ENCODE measurements around the gene SLC24A4.

SLC24A4 gene

GRCh38 chr14:92460916-92461579 is 138.1 kb downstream of the SLC24A4 start:
- no peak for DNase-seq

GRCh38 chr14:92461891-92462290 is 138.9 kb downstream of the SLC24A4 start:
- no peak for DNase-seq

GRCh38 chr14:92462568-92462967 is 139.6 kb downstream of the SLC24A4 start:
- DNase-seq: no peak

- DNase-seq: no peak
Observed at GRCh38 chr14:92463141-92463540, 140.2 kb downstream of the SLC24A4 start.

DNA sequence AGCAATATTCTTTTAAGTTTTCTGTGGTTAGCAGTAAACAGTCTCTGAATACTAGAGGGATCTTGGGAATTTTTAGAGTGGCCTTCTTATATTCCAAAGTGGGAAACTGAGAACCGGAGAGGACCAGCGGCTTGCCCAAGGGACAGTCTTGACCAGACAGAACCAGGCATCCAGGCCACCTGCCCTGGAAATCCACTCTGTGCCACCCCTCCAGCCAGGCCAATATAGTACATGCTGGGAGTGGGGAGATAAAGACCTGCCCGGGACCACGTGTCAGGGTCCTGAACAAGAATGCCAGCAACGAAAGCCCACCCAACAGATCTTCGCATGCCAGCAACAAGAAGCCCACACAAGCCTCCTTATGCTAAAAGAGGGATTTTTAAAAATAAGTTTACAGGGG is 141.2 kb downstream of the SLC24A4 start:
- DNase-seq: no peak

DNA sequence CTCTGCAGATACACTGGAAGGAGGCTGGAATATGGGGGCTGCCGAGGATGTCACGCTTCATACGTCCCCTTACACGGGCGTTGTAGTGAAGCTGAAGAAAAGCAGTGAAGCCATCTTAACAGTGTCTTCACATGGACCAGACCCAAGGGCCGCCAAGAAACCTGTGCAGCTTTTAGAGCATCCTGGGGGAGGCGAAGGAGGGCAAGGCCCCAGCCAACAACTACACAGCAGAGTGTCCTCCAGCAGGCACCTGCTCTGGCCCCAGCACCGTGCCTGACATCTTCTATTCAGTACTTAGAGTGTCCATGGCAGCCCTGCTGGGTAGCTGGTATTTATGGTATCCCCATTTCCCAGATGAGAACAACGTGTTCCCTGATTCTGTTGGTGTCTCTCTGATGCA is 141.8 kb downstream of the SLC24A4 start:
- DNase-seq: no peak

- DNase-seq: no peak
Observed at GRCh38 chr14:92465353-92466055, 142.5 kb downstream of the SLC24A4 start.

- DNase-seq: no peak
Observed at GRCh38 chr14:92466059-92466458, 143.1 kb downstream of the SLC24A4 start.

GRCh38 chr14:92469515-92469914 is 146.6 kb downstream of the SLC24A4 start:
- DNase-seq: no peak

DNA sequence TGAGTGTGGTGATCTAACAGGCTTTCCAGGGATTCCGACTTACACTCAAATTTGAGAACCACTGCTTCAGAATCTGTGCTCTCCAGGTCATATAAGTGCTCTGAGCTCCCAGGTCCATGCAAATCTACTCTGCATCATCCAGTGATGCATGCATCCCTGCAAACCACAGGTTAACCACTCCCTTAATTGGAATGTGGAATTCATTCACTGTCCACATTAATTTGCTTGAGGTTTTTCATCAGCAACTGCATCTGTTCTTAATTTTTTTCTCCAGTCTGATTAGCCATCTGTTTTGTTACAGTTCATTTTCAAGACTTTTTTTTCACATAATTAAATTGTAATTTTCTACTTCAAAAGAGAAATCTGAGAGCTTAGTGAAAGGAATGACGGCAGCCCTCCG is 147.2 kb downstream of the SLC24A4 start:
- DNase-seq: no peak

- no peak for DNase-seq
Observed at GRCh38 chr14:92470811-92471210, 147.8 kb downstream of the SLC24A4 start.

DNA sequence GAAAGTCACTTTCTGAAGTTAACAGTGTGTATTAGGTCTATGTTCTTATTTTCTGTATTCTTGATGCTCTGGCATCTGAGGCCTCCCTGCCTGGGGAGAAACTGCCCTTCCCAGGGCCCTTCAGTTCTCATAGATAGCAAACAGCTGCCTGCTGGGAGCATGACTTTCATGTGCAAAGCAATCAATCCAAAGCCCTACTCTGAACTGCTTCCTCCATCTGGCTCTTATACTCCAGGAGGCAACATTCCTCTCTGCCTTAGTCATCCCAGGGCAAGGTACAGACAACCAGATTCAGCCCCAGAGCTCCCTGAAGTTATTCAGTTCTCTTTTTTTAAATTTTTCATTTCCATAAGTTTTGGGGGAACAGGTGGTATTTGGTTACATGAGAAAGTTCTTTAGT is 149.0 kb downstream of the SLC24A4 start:
- no peak for DNase-seq

DNA sequence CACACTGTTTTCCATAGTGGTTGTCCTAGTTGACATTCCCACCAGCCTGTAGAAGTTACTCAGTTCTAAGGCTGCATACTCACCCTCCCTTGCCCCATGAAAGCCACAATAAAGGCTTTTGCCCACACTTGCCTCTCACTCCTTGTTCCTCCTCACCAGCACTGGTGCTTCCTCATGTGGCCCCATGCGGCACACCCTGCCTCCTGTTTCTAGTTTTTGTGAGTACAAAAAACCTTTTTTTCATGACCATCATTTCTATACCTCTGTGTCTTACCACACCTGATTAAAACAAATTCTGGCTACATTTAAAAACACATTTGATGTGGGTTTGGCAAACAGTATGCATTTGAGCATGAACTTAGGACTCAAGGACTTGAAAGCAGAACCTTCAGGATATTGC is 149.9 kb downstream of the SLC24A4 start:
- no peak for DNase-seq

GRCh38 chr14:92473261-92473968 is 150.4 kb downstream of the SLC24A4 start:
- DNase-seq: no peak

GRCh38 chr14:92473969-92474535 is 151.1 kb downstream of the SLC24A4 start:
- DNase-seq: no peak

DNA sequence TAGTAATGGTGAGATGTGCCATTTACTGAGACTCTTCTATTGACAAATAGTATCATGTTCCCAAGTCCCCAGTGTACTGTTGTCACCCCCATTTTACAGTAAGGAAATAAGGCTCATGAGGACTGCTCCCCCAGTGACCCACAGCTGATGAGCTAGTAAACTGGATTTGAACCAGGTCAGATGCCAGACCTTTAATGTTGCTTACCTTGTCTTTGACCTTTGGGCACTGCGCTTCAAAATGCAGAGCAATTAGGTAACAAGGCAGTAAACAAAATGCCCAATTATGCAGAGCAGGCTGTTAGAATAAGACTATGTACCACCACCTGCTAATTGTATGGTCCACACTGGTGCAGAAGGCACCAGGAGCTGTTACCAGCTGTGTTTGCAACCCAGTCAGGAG is 152.1 kb downstream of the SLC24A4 start:
- DNase-seq: no peak

DNA sequence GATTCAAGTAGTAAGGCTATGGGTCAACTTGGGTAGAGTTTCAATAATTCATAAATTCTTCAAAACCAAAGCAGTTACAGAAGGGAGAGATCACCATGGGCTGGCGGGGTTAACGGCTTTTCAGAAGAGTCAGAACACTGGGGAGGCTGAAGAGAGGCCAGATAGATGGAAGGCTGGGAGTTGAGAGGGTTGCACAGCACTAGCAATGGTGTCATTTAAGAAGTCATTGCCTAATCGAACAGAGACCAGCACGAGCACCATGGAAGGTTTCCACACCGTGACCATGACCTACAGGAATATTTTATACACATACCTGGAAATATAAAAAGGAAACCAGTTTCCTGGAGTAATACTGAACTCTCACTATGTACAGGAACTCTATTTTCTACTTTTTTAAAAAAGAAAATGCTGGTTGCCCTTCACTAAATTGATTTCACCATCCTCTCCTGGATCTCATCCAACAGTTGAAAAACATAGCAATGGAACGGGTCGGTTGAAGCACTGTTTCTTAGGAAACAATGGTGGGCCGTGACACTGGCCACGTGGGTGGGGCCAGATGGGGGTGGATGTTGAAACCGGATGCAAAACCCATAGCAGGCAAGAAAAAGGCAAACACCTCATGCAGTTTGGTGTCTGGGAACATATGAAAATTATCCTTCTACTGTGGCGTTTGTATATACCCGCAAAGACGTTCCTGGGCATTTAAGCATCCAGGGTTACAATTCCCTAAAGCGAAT is 152.7 kb downstream of the SLC24A4 start:
- DNase-seq: no peak

DNA sequence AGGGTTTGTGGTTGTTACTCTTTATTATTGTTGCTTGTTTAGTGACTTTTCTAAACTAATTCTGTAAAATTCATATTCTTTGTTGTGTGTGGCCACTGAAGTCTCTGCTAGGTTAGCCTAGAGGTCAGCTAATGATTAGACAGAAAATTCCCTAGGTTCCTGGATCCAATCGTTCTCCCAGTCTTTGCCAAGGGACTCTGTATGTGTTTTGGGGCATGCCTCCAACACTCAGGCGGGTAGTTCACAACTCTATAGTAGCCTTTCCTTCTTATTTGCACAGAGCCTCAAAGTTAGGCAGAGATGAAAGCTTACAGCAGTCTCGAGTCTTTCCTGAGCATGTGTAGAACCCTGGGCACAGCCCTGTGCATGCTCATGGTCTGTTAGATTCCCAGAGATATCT is 157.9 kb downstream of the SLC24A4 start:
- no peak for DNase-seq

DNA sequence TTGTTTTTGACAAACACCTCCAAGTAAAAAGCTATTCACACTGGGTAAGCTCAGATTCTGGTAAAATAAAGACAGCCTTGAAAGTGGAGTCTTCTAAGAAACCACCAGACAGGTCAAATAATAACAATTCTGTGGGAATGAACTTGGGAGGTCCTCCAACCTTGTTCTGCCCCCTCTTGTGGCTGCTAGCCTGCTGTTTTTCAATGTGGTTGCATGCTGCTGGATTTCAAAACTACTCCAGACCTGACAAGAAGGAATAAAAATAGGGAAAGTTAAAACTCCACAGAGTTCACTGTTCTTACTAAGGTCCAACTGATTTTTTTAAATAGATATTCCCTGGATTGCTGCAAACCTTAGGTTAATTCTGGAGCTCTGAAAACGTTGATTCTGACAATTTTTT is 158.4 kb downstream of the SLC24A4 start:
- no peak for DNase-seq

- no peak for DNase-seq
Observed at GRCh38 chr14:92481811-92482555, 159.0 kb downstream of the SLC24A4 start.

DNA sequence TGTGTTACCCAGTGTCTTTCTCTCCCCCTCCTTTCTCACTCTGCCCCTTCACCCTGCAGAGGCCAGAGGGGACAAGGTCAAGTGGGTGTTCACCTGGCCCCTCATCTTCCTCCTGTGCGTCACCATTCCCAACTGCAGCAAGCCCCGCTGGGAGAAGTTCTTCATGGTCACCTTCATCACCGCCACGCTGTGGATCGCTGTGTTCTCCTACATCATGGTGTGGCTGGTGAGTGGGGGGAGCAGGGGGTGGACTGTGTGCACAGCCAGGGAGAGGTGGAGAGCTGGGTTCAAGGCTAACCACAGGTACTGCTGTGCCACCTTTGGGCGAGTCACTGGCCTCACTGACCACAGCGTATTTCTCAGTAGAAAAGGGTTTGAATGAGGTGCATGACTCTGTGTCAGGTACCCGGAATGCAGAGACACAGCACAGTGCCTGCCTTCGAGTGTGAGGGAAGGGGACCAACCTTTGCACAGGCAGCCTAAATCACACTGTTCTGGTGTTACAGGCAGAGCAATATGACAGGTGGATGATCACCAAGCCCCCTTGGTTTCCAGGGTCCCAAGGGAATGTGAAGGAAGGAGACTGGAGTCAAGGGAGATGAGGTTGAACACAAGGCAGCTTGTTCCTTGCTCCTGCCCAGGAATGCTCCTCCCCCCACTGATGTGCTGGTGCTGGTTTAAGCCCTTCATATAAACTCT is 159.8 kb downstream of the SLC24A4 start:
- no peak for DNase-seq
